ENCODE results near the gene IL17B.

DNA sequence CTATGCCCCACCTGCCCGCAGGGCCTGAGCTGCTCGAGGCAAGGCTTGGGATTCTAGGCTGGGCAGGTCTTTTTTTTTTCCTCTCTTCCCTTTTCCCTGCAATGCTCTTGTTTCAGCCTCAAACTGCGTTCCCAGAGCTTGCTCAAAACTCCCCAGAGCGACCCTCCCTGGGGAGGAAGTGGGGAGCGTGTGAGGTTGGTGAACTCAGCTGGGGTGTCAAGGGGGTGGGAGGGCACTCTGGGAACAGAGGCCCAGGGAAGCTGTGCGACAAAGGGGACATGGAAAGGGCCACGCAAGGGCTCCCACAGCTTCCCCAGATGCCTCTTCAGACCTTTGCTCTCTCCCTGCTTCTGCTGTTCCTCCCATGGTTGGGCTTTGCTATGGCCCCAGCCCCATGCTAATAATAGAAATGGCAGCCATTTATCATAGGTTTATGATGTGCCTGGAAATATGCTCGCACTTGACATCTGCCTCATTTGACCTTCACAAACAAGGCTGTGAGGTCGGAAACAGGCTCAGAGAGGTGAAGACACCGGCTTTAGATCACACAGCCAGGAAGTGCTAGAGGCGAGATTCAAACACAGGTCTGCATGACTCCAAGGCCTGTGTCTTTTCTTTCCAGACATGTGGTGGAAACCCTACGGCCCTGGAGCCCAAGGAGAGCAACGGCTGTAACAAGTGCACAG is 40.9 kb upstream of the IL17B start:
- TF ChIP-seq, protein P1, sequence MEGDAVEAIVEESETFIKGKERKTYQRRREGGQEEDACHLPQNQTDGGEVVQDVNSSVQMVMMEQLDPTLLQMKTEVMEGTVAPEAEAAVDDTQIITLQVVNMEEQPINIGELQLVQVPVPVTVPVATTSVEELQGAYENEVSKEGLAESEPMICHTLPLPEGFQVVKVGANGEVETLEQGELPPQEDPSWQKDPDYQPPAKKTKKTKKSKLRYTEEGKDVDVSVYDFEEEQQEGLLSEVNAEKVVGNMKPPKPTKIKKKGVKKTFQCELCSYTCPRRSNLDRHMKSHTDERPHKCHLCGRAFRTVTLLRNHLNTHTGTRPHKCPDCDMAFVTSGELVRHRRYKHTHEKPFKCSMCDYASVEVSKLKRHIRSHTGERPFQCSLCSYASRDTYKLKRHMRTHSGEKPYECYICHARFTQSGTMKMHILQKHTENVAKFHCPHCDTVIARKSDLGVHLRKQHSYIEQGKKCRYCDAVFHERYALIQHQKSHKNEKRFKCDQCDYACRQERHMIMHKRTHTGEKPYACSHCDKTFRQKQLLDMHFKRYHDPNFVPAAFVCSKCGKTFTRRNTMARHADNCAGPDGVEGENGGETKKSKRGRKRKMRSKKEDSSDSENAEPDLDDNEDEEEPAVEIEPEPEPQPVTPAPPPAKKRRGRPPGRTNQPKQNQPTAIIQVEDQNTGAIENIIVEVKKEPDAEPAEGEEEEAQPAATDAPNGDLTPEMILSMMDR (IDR thresholded peaks at IDR 0.05) = no peak
- TF ChIP-seq POLR2A (IDR thresholded peaks at IDR 0.05) = no peak

All from heart left ventricle (tissue), 13 donors.